CD8-positive, alpha-beta memory T cell (primary cell): ENCODE data around the gene CNDP2. TPM values are rescaled to one million over a fixed set of nuclear protein-coding genes. Genes with fewer than 3 reads are reported as not detected.
"Not testable (repeated sequence)": the region's sequence is repeated elsewhere in the genome, so short reads cannot be mapped to it uniquely, and the experiment has no call there.

ENCODE experiments used
- CTCF ChIA-PET: fragments of 350-600 bp; sonication (Branson Sonifier 250); formaldehyde crosslinking; loops from one replicate; lab custom pipeline; 2021; ENCODE audit warnings: antibody characterized with exemption; lab: Charles Lee
- POLR2A ChIA-PET: fragments of 350-600 bp; sonication (Branson Sonifier 250); formaldehyde crosslinking; loops from one replicate; lab custom pipeline; 2021; ENCODE audit warnings: antibody characterized with exemption; lab: Charles Lee
- DNase-seq, 5 donors: peaks; one replicate each; pipeline versions ENCODE4 v3.0.0 to v3.0.0-alpha.2; 2020 to 2022; ENCODE audit warnings: mixed read lengths in 1 of 5
- H3K27ac ChIP-seq: one replicate; pipeline ENCODE4 v1.7.0; 2013; ENCODE audit warnings: low read depth, mild to moderate bottlenecking, low read length, moderate library complexity
- H3K27me3 ChIP-seq: 2 replicates; pipeline ENCODE4 v1.7.0; 2013; ENCODE audit warnings: low read length, mild to moderate bottlenecking; ENCODE audit not compliant: insufficient read depth, poor library complexity, severe bottlenecking
- H3K36me3 ChIP-seq: 2 replicates; pipeline ENCODE4 v1.7.0; 2013; ENCODE audit warnings: mild to moderate bottlenecking, low read length, moderate library complexity; ENCODE audit not compliant: insufficient read depth
- H3K4me1 ChIP-seq: 2 replicates; pipeline ENCODE4 v1.7.0; 2013; ENCODE audit warnings: mild to moderate bottlenecking, low read length, moderate library complexity; ENCODE audit not compliant: insufficient read depth
- H3K4me3 ChIP-seq: 2 replicates; pipeline ENCODE4 v1.7.0; 2013; ENCODE audit warnings: mild to moderate bottlenecking, low read length
- H3K9me3 ChIP-seq: 2 replicates; pipeline ENCODE4 v1.7.0; 2013; ENCODE audit warnings: mild to moderate bottlenecking, low read length
- H3K27ac Mint-ChIP-seq, 8 donors: one replicate each; pipeline ENCODE4 v1.8.0; 2020 to 2021; ENCODE audit warnings: mixed read lengths in 8 of 8, mild to moderate bottlenecking in 6 of 8, inconsistent platforms in 3 of 8, moderate library complexity in 3 of 8
- H3K27me3 Mint-ChIP-seq, 2 donors: one replicate each; pipeline ENCODE4 v1.8.0; 2020 to 2021; ENCODE audit warnings: mixed read lengths in 2 of 2, mild to moderate bottlenecking in 1 of 2, moderate library complexity in 1 of 2
- H3K36me3 Mint-ChIP-seq, 3 donors: one replicate each; pipeline ENCODE4 v1.8.0; 2020 to 2021; ENCODE audit warnings: mixed read lengths in 3 of 3, inconsistent platforms in 1 of 3, mild to moderate bottlenecking in 1 of 3
- H3K4me1 Mint-ChIP-seq, 3 donors: one replicate each; pipeline ENCODE4 v1.8.0; 2020 to 2021; ENCODE audit warnings: mixed read lengths in 3 of 3, inconsistent platforms in 1 of 3, mild to moderate bottlenecking in 1 of 3
- H3K4me3 Mint-ChIP-seq, 7 donors: one replicate each; pipeline ENCODE4 v1.8.0; 2020 to 2021; ENCODE audit warnings: mixed read lengths in 7 of 7, mild to moderate bottlenecking in 6 of 7, moderate library complexity in 4 of 7, inconsistent platforms in 2 of 7
- H3K9me3 Mint-ChIP-seq, 5 donors: one replicate each; pipeline ENCODE4 v1.8.0; 2020 to 2022; ENCODE audit warnings: mixed read lengths in 5 of 5, mild to moderate bottlenecking in 3 of 5, moderate library complexity in 2 of 5, inconsistent platforms in 1 of 5
- polyA plus RNA-seq: library from polyadenylated mRNA; unstranded; fragments of 300-500 nt; fragmentation: Illumina TruSeq; gene quantifications from one replicate; pipeline ENCODE4 v1.2.3, GENCODE V29; 2021
- total RNA-seq, 2 experiments: library from RNA; stranded (reverse); gene quantifications; one replicate each; pipeline ENCODE4 v1.2.3, GENCODE V29; 2021

CNDP2 gene
- total and polyA plus RNA-seq, 3 experiments from 2014 or later: 121 to 213 (median 206) TPM

DNA sequence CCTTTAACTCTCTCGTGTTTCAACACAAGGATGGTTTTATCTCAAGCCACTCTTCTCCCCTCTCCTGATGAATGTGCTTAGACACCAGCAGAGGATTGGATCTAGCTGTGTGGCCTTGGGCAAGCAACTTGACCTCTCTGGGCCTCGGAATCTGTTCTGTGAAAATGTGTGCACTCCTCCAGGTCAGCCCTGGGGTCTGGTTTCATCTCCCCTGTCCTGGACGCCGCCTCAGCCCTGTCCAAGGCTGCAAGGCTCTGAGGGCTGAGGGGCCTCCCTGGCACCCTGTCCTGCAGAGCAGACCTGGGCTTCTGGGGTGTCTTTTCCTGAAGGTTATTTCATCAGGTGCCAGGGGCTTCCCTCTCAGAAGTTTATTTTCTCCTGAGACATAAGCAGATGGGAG, 66.6 kb downstream of the CNDP2 start:
- ChIA-PET POLR2A (no interaction called here), CTCF (interaction anchor here (5.1 kb wide), 1 partner anchor 12 kb away, joined by 23 read pairs; no protein-coding TSS in a partner anchor)
- no peaks in the 10 kb centered on the region for H3K4me1 ChIP-seq
- no peak overlapping the region for H3K4me3 ChIP-seq
- H3K27me3 Mint-ChIP-seq: peaks cover 13 to 20% of the 10 kb centered on the region in 2 donors
- H3K36me3 ChIP-seq: no peaks in the 10 kb centered on the region
- no peak for DNase-seq
- H3K36me3 Mint-ChIP-seq: peaks cover 0 to 6% (median 0%) of the 10 kb centered on the region in 3 donors
- peak overlapping the region in 1 of 8 donors; percentile 23 for H3K27ac Mint-ChIP-seq
- no peaks in the 10 kb centered on the region for H3K27me3 ChIP-seq
- no peaks in the 10 kb centered on the region for H3K9me3 ChIP-seq
- no peak overlapping the region for H3K27ac ChIP-seq
- no peak overlapping the region for H3K4me3 Mint-ChIP-seq
- H3K9me3 Mint-ChIP-seq: peaks cover 0 to 7% (median 4%) of the 10 kb centered on the region in 5 donors
- no peaks in the 10 kb centered on the region for H3K4me1 Mint-ChIP-seq

- H3K4me3 ChIP-seq: no peak overlapping the region
- no peaks in the 10 kb centered on the region for H3K4me1 Mint-ChIP-seq
- H3K4me1 ChIP-seq: no peaks in the 10 kb centered on the region
- H3K36me3 ChIP-seq: no peaks in the 10 kb centered on the region
- DNase-seq: no peak
- H3K27ac ChIP-seq: no peak overlapping the region
- no peak overlapping the region for H3K27ac Mint-ChIP-seq
- peaks cover 0 to 6% (median 0%) of the 10 kb centered on the region in 3 donors for H3K36me3 Mint-ChIP-seq
- H3K9me3 Mint-ChIP-seq: peaks cover 0 to 7% (median 4%) of the 10 kb centered on the region in 5 donors
- ChIA-PET CTCF (interaction anchor here (5.1 kb wide), 1 partner anchor 13 kb away, joined by 23 read pairs; no protein-coding TSS in a partner anchor), POLR2A (no interaction called here)
- H3K9me3 ChIP-seq: no peaks in the 10 kb centered on the region
- H3K27me3 ChIP-seq: no peaks in the 10 kb centered on the region
- peaks cover 15 to 29% of the 10 kb centered on the region in 2 donors for H3K27me3 Mint-ChIP-seq
- H3K4me3 Mint-ChIP-seq: no peak overlapping the region
Observed at GRCh38 chr18:74563999-74564398, 67.8 kb downstream of the CNDP2 start.

DNA sequence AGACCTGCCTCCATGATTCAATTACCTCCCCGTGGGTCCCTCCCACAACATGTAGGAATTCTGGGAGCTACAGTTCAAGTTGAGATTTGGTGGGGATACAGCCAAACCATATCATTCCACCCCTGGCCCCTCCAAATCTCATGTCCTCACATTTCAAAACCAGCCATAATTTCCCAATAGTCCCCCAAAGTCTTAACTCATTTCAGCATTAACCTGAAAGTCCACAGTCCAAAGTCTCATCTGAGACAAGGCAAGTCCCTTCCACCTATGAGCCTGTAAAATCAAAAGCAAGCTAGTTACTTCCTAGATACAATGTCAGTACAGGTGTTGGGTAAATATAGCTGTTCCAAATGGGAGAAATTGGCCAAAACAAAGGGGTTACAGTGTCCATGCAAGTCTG, 69.0 kb downstream of the CNDP2 start:
- CTCF ChIA-PET: interaction anchor here (5.1 kb wide), 1 partner anchor 14 kb away, joined by 23 read pairs; no protein-coding TSS in a partner anchor
- peaks cover 20 to 29% of the 10 kb centered on the region in 2 donors for H3K27me3 Mint-ChIP-seq

GRCh38 chr18:74565993-74566392, 69.8 kb downstream of the CNDP2 start:
- H3K36me3 Mint-ChIP-seq, H3K4me1 Mint-ChIP-seq, H3K4me3 ChIP-seq, H3K27me3 ChIP-seq, POLR2A ChIA-PET, H3K27ac ChIP-seq, H3K9me3 ChIP-seq, H3K4me3 Mint-ChIP-seq, H3K27ac Mint-ChIP-seq, DNase-seq, H3K36me3 ChIP-seq, H3K9me3 Mint-ChIP-seq, H3K4me1 ChIP-seq: not testable (repeated sequence)
- CTCF ChIA-PET: interaction anchor here (5.1 kb wide), 1 partner anchor 15 kb away, joined by 23 read pairs; no protein-coding TSS in a partner anchor
- H3K27me3 Mint-ChIP-seq: peaks cover 20 to 29% of the 10 kb centered on the region in 2 donors

More for the DNA sequence above, 69.0 kb downstream of the CNDP2 start:
- DNase-seq, H3K36me3 Mint-ChIP-seq, H3K4me1 Mint-ChIP-seq, H3K27ac Mint-ChIP-seq, H3K4me1 ChIP-seq, H3K27ac ChIP-seq, H3K36me3 ChIP-seq, H3K4me3 ChIP-seq, H3K4me3 Mint-ChIP-seq, POLR2A ChIA-PET, H3K27me3 ChIP-seq, H3K9me3 Mint-ChIP-seq, H3K9me3 ChIP-seq: not testable (repeated sequence)

DNA sequence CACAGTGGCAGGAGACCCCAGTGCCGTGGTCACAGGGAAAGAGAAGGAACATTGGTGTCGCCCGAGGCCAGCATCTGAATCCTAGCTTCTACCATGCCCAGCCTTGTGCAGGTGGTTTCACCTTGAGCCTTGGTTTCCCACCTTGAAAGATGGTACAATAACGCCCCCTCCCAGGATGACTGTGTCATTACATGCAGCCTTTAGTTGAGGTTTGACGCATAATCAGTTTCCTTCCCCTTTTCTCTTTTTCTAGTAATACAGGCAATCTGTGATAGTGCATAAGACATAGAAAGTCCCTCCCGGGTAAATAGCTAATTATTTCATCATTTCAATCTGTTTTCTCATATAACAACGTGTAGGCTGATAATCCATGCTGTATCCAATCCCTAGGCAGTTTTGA, 71.7 kb downstream of the CNDP2 start:
- no peaks in the 10 kb centered on the region for H3K36me3 ChIP-seq
- Mint-ChIP-seq H3K4me3 (no peak overlapping the region), H3K27ac (no peak overlapping the region), H3K27me3 (peaks cover 20 to 29% of the 10 kb centered on the region in 2 donors), H3K36me3 (peaks cover 0 to 6% (median 0%) of the 10 kb centered on the region in 3 donors), H3K4me1 (no peaks in the 10 kb centered on the region), H3K9me3 (peaks cover 0 to 7% (median 4%) of the 10 kb centered on the region in 5 donors)
- no peaks in the 10 kb centered on the region for H3K9me3 ChIP-seq
- no peaks in the 10 kb centered on the region for H3K4me1 ChIP-seq
- no peaks in the 10 kb centered on the region for H3K27me3 ChIP-seq
- CTCF ChIA-PET: no interaction called here
- POLR2A ChIA-PET: no interaction called here
- H3K27ac ChIP-seq: no peak overlapping the region
- DNase-seq: no peak
- H3K4me3 ChIP-seq: no peak overlapping the region

- peaks cover 17 to 29% of the 10 kb centered on the region in 2 donors for H3K27me3 Mint-ChIP-seq
- DNase-seq: no peak
- Histone ChIP-seq H3K4me3 (no peak overlapping the region), H3K9me3 (no peaks in the 10 kb centered on the region), H3K4me1 (no peaks in the 10 kb centered on the region), H3K36me3 (no peaks in the 10 kb centered on the region), H3K27ac (no peak overlapping the region), H3K27me3 (no peaks in the 10 kb centered on the region)
- no peak overlapping the region for H3K4me3 Mint-ChIP-seq
- no peak overlapping the region for H3K27ac Mint-ChIP-seq
- H3K4me1 Mint-ChIP-seq: no peaks in the 10 kb centered on the region
- peaks cover 0 to 7% (median 4%) of the 10 kb centered on the region in 5 donors for H3K9me3 Mint-ChIP-seq
- CTCF ChIA-PET: no interaction called here
- H3K36me3 Mint-ChIP-seq: peaks cover 0 to 6% (median 0%) of the 10 kb centered on the region in 3 donors
- POLR2A ChIA-PET: no interaction called here
Observed at GRCh38 chr18:74569401-74569800, 73.2 kb downstream of the CNDP2 start.

DNA sequence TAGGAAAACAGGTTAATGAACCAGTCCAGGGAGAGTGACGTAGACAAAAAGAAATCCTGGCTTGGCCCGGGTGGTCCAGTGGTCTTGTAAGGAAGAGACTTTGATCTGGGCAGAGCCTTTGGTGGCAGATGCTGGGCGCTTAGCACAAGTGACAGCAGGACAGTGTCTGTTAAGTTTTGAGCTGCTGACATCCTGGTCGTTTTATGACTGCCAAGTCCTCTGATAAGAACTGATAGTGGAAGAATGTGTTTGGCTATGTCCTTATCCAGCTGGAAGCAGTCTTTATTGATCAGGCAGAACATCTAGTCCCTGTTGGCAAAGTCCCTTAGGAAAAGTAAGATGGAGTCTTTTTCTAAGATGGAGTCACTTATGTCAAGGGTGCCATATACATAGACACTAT, 74.1 kb downstream of the CNDP2 start:
- no peak overlapping the region for H3K4me3 Mint-ChIP-seq
- no peak overlapping the region for H3K27ac Mint-ChIP-seq
- H3K36me3 ChIP-seq: no peaks in the 10 kb centered on the region
- H3K4me1 ChIP-seq: no peaks in the 10 kb centered on the region
- H3K4me1 Mint-ChIP-seq: no peaks in the 10 kb centered on the region
- ChIA-PET CTCF (no interaction called here), POLR2A (interaction anchor here (0.6 kb wide), 1 partner anchor 19 kb away, joined by 5 read pairs; no protein-coding TSS in a partner anchor)
- no peak overlapping the region for H3K4me3 ChIP-seq
- DNase-seq: no peak
- H3K36me3 Mint-ChIP-seq: peaks cover 0 to 6% (median 0%) of the 10 kb centered on the region in 3 donors
- peaks cover 18 to 29% of the 10 kb centered on the region in 2 donors for H3K27me3 Mint-ChIP-seq
- H3K27ac ChIP-seq: no peak overlapping the region
- H3K27me3 ChIP-seq: no peaks in the 10 kb centered on the region
- no peaks in the 10 kb centered on the region for H3K9me3 ChIP-seq
- H3K9me3 Mint-ChIP-seq: peaks cover 0 to 7% (median 4%) of the 10 kb centered on the region in 5 donors

GRCh38 chr18:74571895-74572680, 75.9 kb downstream of the CNDP2 start:
- ChIA-PET POLR2A (no interaction called here), CTCF (interaction anchor here (2.7 kb wide), 1 partner anchor 20 kb away, joined by 6 read pairs; no protein-coding TSS in a partner anchor)
- Histone ChIP-seq H3K27me3 (no peaks in the 10 kb centered on the region), H3K36me3 (no peaks in the 10 kb centered on the region), H3K4me3 (no peak overlapping the region), H3K9me3 (no peaks in the 10 kb centered on the region), H3K4me1 (no peaks in the 10 kb centered on the region), H3K27ac (no peak overlapping the region)
- Mint-ChIP-seq H3K36me3 (no peaks in the 10 kb centered on the region), H3K4me1 (no peaks in the 10 kb centered on the region), H3K9me3 (no peaks in the 10 kb centered on the region), H3K27ac (no peak overlapping the region), H3K4me3 (no peak overlapping the region), H3K27me3 (peaks cover 14 to 28% of the 10 kb centered on the region in 2 donors)
- no peak for DNase-seq
